ENCODE measurements around the gene C16orf78.

C16orf78 gene

DNA sequence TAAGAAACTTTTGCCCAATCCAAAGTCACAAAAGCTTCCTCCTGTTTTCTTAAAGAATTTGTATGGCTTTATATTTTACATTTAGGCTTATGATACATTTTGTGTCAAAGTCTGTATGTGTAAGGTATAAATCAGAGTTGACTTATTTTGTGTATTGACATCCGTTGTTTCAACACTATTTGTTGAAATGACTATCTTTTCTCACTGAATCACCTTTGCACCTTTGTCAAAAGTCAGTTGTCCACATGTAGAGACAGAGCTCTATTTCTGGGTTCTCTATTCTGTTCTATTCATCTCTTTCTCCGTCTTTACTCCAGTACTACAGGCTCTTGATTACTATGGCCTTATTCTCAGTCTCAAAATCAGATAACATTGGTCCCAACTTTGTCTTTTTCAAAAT lies 73.2 kb downstream of the C16orf78 start:
- no peak for DNase-seq (ENCODE audit: low read depth)
- TF ChIP-seq, protein P1, sequence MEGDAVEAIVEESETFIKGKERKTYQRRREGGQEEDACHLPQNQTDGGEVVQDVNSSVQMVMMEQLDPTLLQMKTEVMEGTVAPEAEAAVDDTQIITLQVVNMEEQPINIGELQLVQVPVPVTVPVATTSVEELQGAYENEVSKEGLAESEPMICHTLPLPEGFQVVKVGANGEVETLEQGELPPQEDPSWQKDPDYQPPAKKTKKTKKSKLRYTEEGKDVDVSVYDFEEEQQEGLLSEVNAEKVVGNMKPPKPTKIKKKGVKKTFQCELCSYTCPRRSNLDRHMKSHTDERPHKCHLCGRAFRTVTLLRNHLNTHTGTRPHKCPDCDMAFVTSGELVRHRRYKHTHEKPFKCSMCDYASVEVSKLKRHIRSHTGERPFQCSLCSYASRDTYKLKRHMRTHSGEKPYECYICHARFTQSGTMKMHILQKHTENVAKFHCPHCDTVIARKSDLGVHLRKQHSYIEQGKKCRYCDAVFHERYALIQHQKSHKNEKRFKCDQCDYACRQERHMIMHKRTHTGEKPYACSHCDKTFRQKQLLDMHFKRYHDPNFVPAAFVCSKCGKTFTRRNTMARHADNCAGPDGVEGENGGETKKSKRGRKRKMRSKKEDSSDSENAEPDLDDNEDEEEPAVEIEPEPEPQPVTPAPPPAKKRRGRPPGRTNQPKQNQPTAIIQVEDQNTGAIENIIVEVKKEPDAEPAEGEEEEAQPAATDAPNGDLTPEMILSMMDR (IDR thresholded peaks at IDR 0.05; ENCODE audit: insufficient read depth, low read depth, low read length, missing control alignments), result no peak
- H3K4me3 ChIP-seq (ENCODE audit: low read length), result no peak overlapping the region

Data from epithelial cell of esophagus (primary cell).